SHP77 (cell line): ENCODE results near the gene FGD3.
"Not testable (repeated sequence)": the region's sequence is repeated elsewhere in the genome, so short reads cannot be mapped to it uniquely, and the experiment has no call there.

Experiments
- DNase-seq, 2 experiments: peaks; one replicate each; lab custom pipeline; 2025; lab: John Stamatoyannopoulos, UW

The FGD3 gene

GRCh38 chr9:92977279-92977678 is 30.0 kb downstream of the FGD3 start:
- DNase-seq: no peak

GRCh38 chr9:92978345-92978875 is 31.1 kb downstream of the FGD3 start:
- DNase-seq: no peak

GRCh38 chr9:92979283-92980056 is 32.1 kb downstream of the FGD3 start:
- no peak for DNase-seq

- DNase-seq: no peak
Measured at GRCh38 chr9:92980085-92980745, 32.9 kb downstream of the FGD3 start.

- no peak for DNase-seq
Measured at GRCh38 chr9:92982130-92982529, 34.8 kb downstream of the FGD3 start.

- no peak for DNase-seq
Measured at GRCh38 chr9:92983984-92984589, 36.8 kb downstream of the FGD3 start.

- no peak for DNase-seq
Measured at GRCh38 chr9:92984976-92985375, 37.7 kb downstream of the FGD3 start.

GRCh38 chr9:92986176-92987119 is 39.1 kb downstream of the FGD3 start:
- no peak for DNase-seq

- no peak for DNase-seq
Measured at GRCh38 chr9:92988215-92988768, 41.0 kb downstream of the FGD3 start.

- DNase-seq: no peak
Measured at GRCh38 chr9:92989561-92989960, 42.2 kb downstream of the FGD3 start.

GRCh38 chr9:92990461-92990860 is 43.1 kb downstream of the FGD3 start:
- DNase-seq: no peak

- DNase-seq: no peak
Measured at GRCh38 chr9:92992549-92992948, 45.2 kb downstream of the FGD3 start.

- not testable (repeated sequence) for DNase-seq
Measured at GRCh38 chr9:92998871-92999270, 51.5 kb downstream of the FGD3 start.

- DNase-seq: no peak
Measured at GRCh38 chr9:93001031-93001430, 53.7 kb downstream of the FGD3 start.

GRCh38 chr9:93002700-93003099 is 55.4 kb downstream of the FGD3 start:
- DNase-seq: no peak

- peak; percentile 74 to 88 for DNase-seq
Measured at GRCh38 chr9:93003552-93004407, 56.5 kb downstream of the FGD3 start.

- DNase-seq: no peak
Measured at GRCh38 chr9:93004561-93004960, 57.2 kb downstream of the FGD3 start.

- no peak for DNase-seq
Measured at GRCh38 chr9:93005876-93006275, 58.6 kb downstream of the FGD3 start.

GRCh38 chr9:93007529-93008058 is 60.3 kb downstream of the FGD3 start:
- no peak for DNase-seq

GRCh38 chr9:93008457-93008856 is 61.1 kb downstream of the FGD3 start:
- no peak for DNase-seq
